Skeletal muscle tissue (tissue), 4 donors: ENCODE measurements around the gene CMPK2. TPM values are rescaled to one million over a fixed set of nuclear protein-coding genes. Genes with fewer than 3 reads are reported as not detected.
"Not testable (repeated sequence)": the region's sequence is repeated elsewhere in the genome, so short reads cannot be mapped to it uniquely, and the experiment has no call there.

Source experiments
- H3K27ac ChIP-seq: one replicate; pipeline ENCODE4 v1.7.0; 2013; ENCODE audit warnings: mild to moderate bottlenecking, low read depth, low read length, inconsistent platforms
- H3K27me3 ChIP-seq, 3 donors: one replicate each; pipeline ENCODE4 v1.7.0; 2013; ENCODE audit warnings: low read length in 3 of 3; ENCODE audit not compliant: control insufficient read depth in 3 of 3, insufficient read depth in 3 of 3
- H3K36me3 ChIP-seq, 3 donors: one replicate each; pipeline ENCODE4 v1.7.0; 2013; ENCODE audit warnings: low read length in 3 of 3; ENCODE audit not compliant: control insufficient read depth in 3 of 3, insufficient read depth in 3 of 3
- H3K4me1 ChIP-seq, 3 donors: one replicate each; pipeline ENCODE4 v1.7.0; 2013; ENCODE audit warnings: low read length in 3 of 3, mild to moderate bottlenecking in 3 of 3; ENCODE audit not compliant: control insufficient read depth in 3 of 3, insufficient read depth in 3 of 3
- H3K4me3 ChIP-seq, 3 donors: one replicate each; pipeline ENCODE4 v1.7.0; 2013; ENCODE audit warnings: low read length in 3 of 3
- H3K9ac ChIP-seq, 3 donors: one replicate each; pipeline ENCODE4 v1.7.0; 2013; ENCODE audit warnings: low read length in 3 of 3, mild to moderate bottlenecking in 3 of 3, moderate library complexity in 2 of 3, low read depth in 1 of 3
- H3K9me3 ChIP-seq, 3 donors: one replicate each; pipeline ENCODE4 v1.7.0; 2013; ENCODE audit warnings: low read length in 3 of 3; ENCODE audit not compliant: control insufficient read depth in 3 of 3
- total RNA-seq: library from RNA; depleted of rRNA; stranded (reverse); fragments of >200 nt; gene quantifications from one replicate; pipeline ENCODE4 v1.2.3, GENCODE V29; 2014
- donor health status: Osteomylitis.

The CMPK2 gene
- total RNA-seq, 1 donor from 2014 or later = 4.2 TPM

- H3K9ac ChIP-seq = no peak overlapping the region
- H3K27ac ChIP-seq = no peak overlapping the region
- no peaks in the 10 kb centered on the region for H3K27me3 ChIP-seq
- peak overlapping the region in 1 of 3 donors; percentile 87 for H3K4me3 ChIP-seq
- peaks cover 9 to 13% (median 10%) of the 10 kb centered on the region in 3 donors for H3K4me1 ChIP-seq
- H3K9me3 ChIP-seq = peaks cover 0 to under 1% (median 0%) of the 10 kb centered on the region in 3 donors
- H3K36me3 ChIP-seq = peaks cover 6 to 12% (median 7%) of the 10 kb centered on the region in 3 donors
Observed at GRCh38 chr2:6864231-6864754, 1.4 kb downstream of the CMPK2 start.

- Histone ChIP-seq H3K9me3 (peaks cover 0 to 2% (median 0%) of the 10 kb centered on the region in 3 donors), H3K27ac (no peak overlapping the region), H3K4me1 (peaks cover 9 to 13% (median 10%) of the 10 kb centered on the region in 3 donors), H3K9ac (no peak overlapping the region), H3K27me3 (no peaks in the 10 kb centered on the region), H3K4me3 (no peak overlapping the region), H3K36me3 (peaks cover 6 to 13% (median 11%) of the 10 kb centered on the region in 3 donors)
Observed at GRCh38 chr2:6863792-6864191, 1.9 kb downstream of the CMPK2 start.

- Histone ChIP-seq H3K4me1 (peaks cover 2 to 6% (median 5%) of the 10 kb centered on the region in 3 donors), H3K9ac (no peak overlapping the region), H3K4me3 (no peak overlapping the region), H3K9me3 (peaks cover 0 to 2% (median 0%) of the 10 kb centered on the region in 3 donors), H3K27me3 (no peaks in the 10 kb centered on the region), H3K36me3 (peaks cover 6 to 15% (median 13%) of the 10 kb centered on the region in 3 donors), H3K27ac (no peak overlapping the region)
Observed at GRCh38 chr2:6860296-6860695, 5.4 kb downstream of the CMPK2 start.

- H3K36me3 ChIP-seq = peaks cover 6 to 17% (median 13%) of the 10 kb centered on the region in 3 donors
- H3K4me1 ChIP-seq, H3K27ac ChIP-seq, H3K27me3 ChIP-seq, H3K9ac ChIP-seq, H3K4me3 ChIP-seq, H3K9me3 ChIP-seq: not testable (repeated sequence)
Observed at GRCh38 chr2:6858466-6859027, 7.2 kb downstream of the CMPK2 start.

- Histone ChIP-seq H3K27ac (no peak overlapping the region), H3K36me3 (peaks cover 6 to 17% (median 9%) of the 10 kb centered on the region in 3 donors), H3K4me3 (no peak overlapping the region)
Observed at GRCh38 chr2:6856548-6856920, 9.2 kb downstream of the CMPK2 start.

GRCh38 chr2:6855860-6856547 is 9.7 kb downstream of the CMPK2 start:
- Histone ChIP-seq H3K36me3 (peaks cover 9 to 21% (median 13%) of the 10 kb centered on the region in 3 donors), H3K27ac (no peak overlapping the region), H3K9ac (no peak overlapping the region), H3K9me3 (peaks cover 0 to 2% (median 0%) of the 10 kb centered on the region in 3 donors), H3K4me1 (no peaks in the 10 kb centered on the region), H3K27me3 (no peaks in the 10 kb centered on the region), H3K4me3 (no peak overlapping the region)

More at GRCh38 chr2:6856548-6856920, 9.2 kb downstream of the CMPK2 start:
- H3K9me3 ChIP-seq = peaks cover 0 to 2% (median 0%) of the 10 kb centered on the region in 3 donors
- H3K27me3 ChIP-seq = no peaks in the 10 kb centered on the region
- H3K4me1 ChIP-seq = no peaks in the 10 kb centered on the region
- no peak overlapping the region for H3K9ac ChIP-seq

- H3K27ac ChIP-seq = no peak overlapping the region
- H3K9me3 ChIP-seq = peaks cover under 1 to 6% (median 2%) of the 10 kb centered on the region in 3 donors
- no peak overlapping the region for H3K9ac ChIP-seq
- no peaks in the 10 kb centered on the region for H3K27me3 ChIP-seq
- H3K4me1 ChIP-seq = no peaks in the 10 kb centered on the region
- H3K4me3 ChIP-seq = no peak overlapping the region
- peaks cover 9 to 24% (median 17%) of the 10 kb centered on the region in 3 donors for H3K36me3 ChIP-seq
Observed at GRCh38 chr2:6854416-6854815, 11.3 kb downstream of the CMPK2 start.

GRCh38 chr2:6852195-6852594 is 13.5 kb downstream of the CMPK2 start:
- H3K4me1 ChIP-seq = no peaks in the 10 kb centered on the region
- no peak overlapping the region for H3K4me3 ChIP-seq
- H3K27ac ChIP-seq = no peak overlapping the region
- H3K27me3 ChIP-seq = no peaks in the 10 kb centered on the region
- H3K36me3 ChIP-seq = peaks cover 14 to 23% (median 22%) of the 10 kb centered on the region in 3 donors
- peaks cover 6 to 14% (median 8%) of the 10 kb centered on the region in 3 donors for H3K9me3 ChIP-seq
- no peak overlapping the region for H3K9ac ChIP-seq

DNA sequence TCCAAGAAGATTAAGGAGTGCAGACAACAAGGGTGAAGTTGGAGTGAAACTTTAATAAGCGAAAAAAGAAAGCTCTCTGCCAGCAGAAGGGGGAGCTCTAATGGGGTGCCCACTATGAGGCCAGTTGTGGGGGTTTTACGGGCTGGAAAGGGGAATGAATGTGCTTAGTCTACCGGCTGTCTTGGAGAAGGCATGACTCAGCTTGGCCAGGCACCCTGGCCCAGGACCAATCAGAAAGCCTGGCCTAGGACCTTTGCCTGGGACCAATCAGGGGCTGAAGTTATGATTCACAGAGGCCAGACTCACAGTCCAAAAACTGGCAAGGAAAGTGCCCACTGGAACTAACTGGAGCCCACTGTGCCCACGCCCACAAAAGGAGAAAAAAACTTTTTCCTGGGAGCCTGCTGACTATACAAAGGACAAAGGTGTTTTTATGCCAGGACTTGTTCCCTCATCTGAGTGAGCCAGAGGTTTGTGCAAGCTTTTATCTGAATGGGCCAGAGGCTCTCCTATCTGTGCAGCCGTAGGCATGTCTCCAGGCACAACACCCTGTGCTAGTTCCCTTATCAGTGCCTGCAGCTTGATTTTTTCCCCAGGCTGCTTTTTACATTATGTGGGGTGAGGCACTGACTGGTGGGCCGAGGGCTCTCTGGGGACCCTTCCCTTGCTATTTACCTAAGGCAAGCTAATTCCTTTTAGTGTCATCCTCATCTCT is 18.6 kb downstream of the CMPK2 start:
- no peaks in the 10 kb centered on the region for H3K27me3 ChIP-seq
- no peak overlapping the region for H3K9ac ChIP-seq
- peaks cover 14 to 24% (median 22%) of the 10 kb centered on the region in 3 donors for H3K36me3 ChIP-seq
- peaks cover 26 to 57% (median 28%) of the 10 kb centered on the region in 3 donors for H3K9me3 ChIP-seq
- no peaks in the 10 kb centered on the region for H3K4me1 ChIP-seq
- H3K4me3 ChIP-seq = peak overlapping the region in 1 of 3 donors; percentile 24
- no peak overlapping the region for H3K27ac ChIP-seq
